WTC11 (cell line): ENCODE data around the gene KIFBP. TPM values are rescaled to one million over a fixed set of nuclear protein-coding genes. Genes with fewer than 3 reads are reported as not detected.

Experiments used
- ATF1 ChIP-seq: sonication (generic); formaldehyde crosslinking; IDR thresholded peaks from 2 replicates; pipeline ENCODE4 v1.8.1; 2023; ENCODE audit warnings: mild to moderate bottlenecking, moderate library complexity, missing genetic modification reagents
- CBFB ChIP-seq: sonication (generic); formaldehyde crosslinking; IDR thresholded peaks from 2 replicates; pipeline ENCODE4 v1.8.1; 2022; ENCODE audit warnings: mild to moderate bottlenecking, low read depth, missing genetic modification reagents
- ELF4 ChIP-seq: sonication (generic); formaldehyde crosslinking; IDR thresholded peaks from 2 replicates; pipeline ENCODE4 v1.8.1; 2022; ENCODE audit warnings: low read depth, mild to moderate bottlenecking, moderate library complexity, missing genetic modification reagents
- ESRRA ChIP-seq: sonication (generic); formaldehyde crosslinking; IDR thresholded peaks from 2 replicates; pipeline ENCODE4 v1.8.1; 2022; ENCODE audit warnings: mild to moderate bottlenecking, missing genetic modification reagents, borderline replicate concordance
- ETV6 ChIP-seq: sonication (generic); formaldehyde crosslinking; IDR thresholded peaks from 2 replicates; pipeline ENCODE4 v1.8.1; 2022; ENCODE audit warnings: mild to moderate bottlenecking, missing genetic modification reagents
- FOXP1 ChIP-seq: sonication (generic); formaldehyde crosslinking; IDR thresholded peaks from 2 replicates; pipeline ENCODE4 v1.8.0; 2022; ENCODE audit warnings: missing genetic modification reagents, mild to moderate bottlenecking, moderate library complexity, borderline replicate concordance
- GRHL2 ChIP-seq: fragments of 250-450 bp; sonication (Bioruptor Pico); IDR thresholded peaks from 2 replicates; pipeline ENCODE4 v1.8.0; 2022; ENCODE audit warnings: mild to moderate bottlenecking, moderate library complexity; ENCODE audit not compliant: insufficient replicate concordance, severe bottlenecking
- GTF2I ChIP-seq: fragments of 250-450 bp; sonication (Bioruptor Pico); conservative IDR thresholded peaks from 2 replicates; pipeline ENCODE4 v1.4.0; 2021; ENCODE audit warnings: mild to moderate bottlenecking
- JUN ChIP-seq: sonication (generic); formaldehyde crosslinking; IDR thresholded peaks from 2 replicates; pipeline ENCODE4 v1.8.0; 2023; ENCODE audit warnings: mild to moderate bottlenecking, missing genetic modification reagents
- KAT7 ChIP-seq: sonication (generic); formaldehyde crosslinking; IDR thresholded peaks from 2 replicates; pipeline ENCODE4 v1.8.1; 2023; ENCODE audit warnings: missing genetic modification reagents, mild to moderate bottlenecking, borderline replicate concordance
- NFATC4 ChIP-seq: fragments of 250-450 bp; sonication (Bioruptor Pico); IDR thresholded peaks from 2 replicates; pipeline ENCODE4 v1.9.0; 2021; ENCODE audit warnings: mild to moderate bottlenecking
- PRRX2 ChIP-seq: fragments of 250-450 bp; sonication (Bioruptor Pico); IDR thresholded peaks from 2 replicates; pipeline ENCODE4 v1.8.0; 2021; ENCODE audit warnings: mild to moderate bottlenecking
- TCF7 ChIP-seq: sonication (generic); formaldehyde crosslinking; IDR thresholded peaks from 2 replicates; pipeline ENCODE4 v1.8.0; 2022; ENCODE audit warnings: mild to moderate bottlenecking, low read depth, missing genetic modification reagents, moderate library complexity
- TEAD4 ChIP-seq: sonication (generic); formaldehyde crosslinking; IDR thresholded peaks from 2 replicates; pipeline ENCODE4 v1.8.0; 2022; ENCODE audit warnings: mild to moderate bottlenecking, missing genetic modification reagents
- ZNF138 ChIP-seq: sonication (generic); formaldehyde crosslinking; conservative IDR thresholded peaks from 2 replicates; pipeline ENCODE4 v1.8.1; 2022; ENCODE audit warnings: mild to moderate bottlenecking, moderate library complexity, missing genetic modification reagents
- ZNF232 ChIP-seq: sonication (generic); formaldehyde crosslinking; IDR thresholded peaks from 2 replicates; pipeline ENCODE4 v1.8.0; 2022; ENCODE audit warnings: mild to moderate bottlenecking, missing genetic modification reagents
- ZNF671 ChIP-seq: fragments of 250-450 bp; sonication (Bioruptor Pico); IDR thresholded peaks from 2 replicates; pipeline ENCODE4 v1.8.0; 2021; ENCODE audit warnings: mild to moderate bottlenecking
- total RNA-seq: library from RNA; stranded (reverse); gene quantifications from 3 replicates; pipeline ENCODE4 v1.2.3, GENCODE V29; 2021
- TF ChIP-seq, protein P1 (sequence below): sonication (generic); formaldehyde crosslinking; IDR thresholded peaks from 2 replicates; pipeline ENCODE4 v1.8.1; 2023; ENCODE audit warnings: mild to moderate bottlenecking, missing genetic modification reagents, borderline replicate concordance
- TF ChIP-seq, protein P2 (sequence below): sonication (generic); formaldehyde crosslinking; IDR thresholded peaks from 2 replicates; pipeline ENCODE4 v1.8.1; 2022; ENCODE audit warnings: mild to moderate bottlenecking, missing genetic modification reagents, moderate library complexity, borderline replicate concordance
- TF ChIP-seq, protein P3 (sequence below): sonication (generic); formaldehyde crosslinking; IDR thresholded peaks from 2 replicates; pipeline ENCODE4 v1.8.0; 2022; ENCODE audit warnings: mild to moderate bottlenecking, missing genetic modification reagents
- TF ChIP-seq, protein P4 (sequence below): sonication (generic); formaldehyde crosslinking; IDR thresholded peaks from 2 replicates; pipeline ENCODE4 v1.8.1; 2022; ENCODE audit warnings: mild to moderate bottlenecking, moderate library complexity, missing genetic modification reagents
- TF ChIP-seq, protein P5 (sequence below): sonication (generic); formaldehyde crosslinking; IDR thresholded peaks from 2 replicates; pipeline ENCODE4 v1.8.1; 2022; ENCODE audit warnings: low read depth, missing genetic modification reagents, borderline replicate concordance
- TF ChIP-seq, protein P6 (sequence below): sonication (generic); formaldehyde crosslinking; conservative IDR thresholded peaks from 2 replicates; pipeline ENCODE4 v1.8.1; 2022; ENCODE audit warnings: mild to moderate bottlenecking, missing genetic modification reagents
- TF ChIP-seq, protein P7 (sequence below): sonication (generic); formaldehyde crosslinking; IDR thresholded peaks from 2 replicates; pipeline ENCODE4 v1.8.1; 2023; ENCODE audit warnings: mild to moderate bottlenecking, missing genetic modification reagents

Gene KIFBP
- total RNA-seq, 1 experiment from 2014 or later: 31.2 TPM

DNA sequence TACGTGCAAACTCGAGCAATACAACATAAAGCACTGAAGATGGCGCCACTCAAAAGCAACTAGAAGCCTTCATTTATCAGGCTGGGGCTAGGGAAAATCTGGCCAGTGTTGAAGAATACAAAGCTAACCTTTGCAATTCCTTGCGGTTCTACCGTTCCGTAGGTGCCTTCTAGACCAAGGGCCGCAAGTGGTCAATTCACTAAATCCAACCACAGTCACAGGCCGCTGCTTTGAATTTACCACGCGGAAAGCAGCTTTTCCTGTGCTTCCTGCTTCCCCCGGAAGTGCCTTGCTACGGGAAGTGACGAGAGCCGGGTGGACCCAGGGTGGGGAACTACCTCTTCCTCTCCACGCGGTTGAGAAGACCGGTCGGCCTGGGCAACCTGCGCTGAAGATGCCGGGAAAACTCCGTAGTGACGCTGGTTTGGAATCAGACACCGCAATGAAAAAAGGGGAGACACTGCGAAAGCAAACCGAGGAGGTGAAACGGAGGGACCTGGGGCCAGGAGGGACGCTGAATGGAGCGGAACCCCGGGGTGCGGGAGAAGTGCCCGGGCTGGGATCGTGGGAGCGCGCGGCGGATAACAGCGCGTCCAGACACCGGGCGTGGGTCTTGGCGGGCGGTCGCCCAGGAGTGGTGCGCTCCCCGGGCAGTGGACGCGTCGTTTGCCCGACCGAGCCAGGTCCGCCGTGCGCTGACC, 32.6 kb upstream of the KIFBP start, which contains the start of gene DDX21 (continued):
- TF ChIP-seq, protein P1, sequence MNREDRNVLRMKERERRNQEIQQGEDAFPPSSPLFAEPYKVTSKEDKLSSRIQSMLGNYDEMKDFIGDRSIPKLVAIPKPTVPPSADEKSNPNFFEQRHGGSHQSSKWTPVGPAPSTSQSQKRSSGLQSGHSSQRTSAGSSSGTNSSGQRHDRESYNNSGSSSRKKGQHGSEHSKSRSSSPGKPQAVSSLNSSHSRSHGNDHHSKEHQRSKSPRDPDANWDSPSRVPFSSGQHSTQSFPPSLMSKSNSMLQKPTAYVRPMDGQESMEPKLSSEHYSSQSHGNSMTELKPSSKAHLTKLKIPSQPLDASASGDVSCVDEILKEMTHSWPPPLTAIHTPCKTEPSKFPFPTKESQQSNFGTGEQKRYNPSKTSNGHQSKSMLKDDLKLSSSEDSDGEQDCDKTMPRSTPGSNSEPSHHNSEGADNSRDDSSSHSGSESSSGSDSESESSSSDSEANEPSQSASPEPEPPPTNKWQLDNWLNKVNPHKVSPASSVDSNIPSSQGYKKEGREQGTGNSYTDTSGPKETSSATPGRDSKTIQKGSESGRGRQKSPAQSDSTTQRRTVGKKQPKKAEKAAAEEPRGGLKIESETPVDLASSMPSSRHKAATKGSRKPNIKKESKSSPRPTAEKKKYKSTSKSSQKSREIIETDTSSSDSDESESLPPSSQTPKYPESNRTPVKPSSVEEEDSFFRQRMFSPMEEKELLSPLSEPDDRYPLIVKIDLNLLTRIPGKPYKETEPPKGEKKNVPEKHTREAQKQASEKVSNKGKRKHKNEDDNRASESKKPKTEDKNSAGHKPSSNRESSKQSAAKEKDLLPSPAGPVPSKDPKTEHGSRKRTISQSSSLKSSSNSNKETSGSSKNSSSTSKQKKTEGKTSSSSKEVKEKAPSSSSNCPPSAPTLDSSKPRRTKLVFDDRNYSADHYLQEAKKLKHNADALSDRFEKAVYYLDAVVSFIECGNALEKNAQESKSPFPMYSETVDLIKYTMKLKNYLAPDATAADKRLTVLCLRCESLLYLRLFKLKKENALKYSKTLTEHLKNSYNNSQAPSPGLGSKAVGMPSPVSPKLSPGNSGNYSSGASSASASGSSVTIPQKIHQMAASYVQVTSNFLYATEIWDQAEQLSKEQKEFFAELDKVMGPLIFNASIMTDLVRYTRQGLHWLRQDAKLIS: no peak
- TF ChIP-seq ZNF232 (peak; percentile 71; the same call in 1 of the 2 replicates), ATF1 (CRISPR knock-in tag) (no peak), ESRRA (CRISPR knock-in tag) (no peak), ZNF671 (no peak), JUN (CRISPR knock-in tag) (no peak), GTF2I (CRISPR knock-in tag) (no peak), ELF4 (CRISPR knock-in tag) (no peak), ZNF138 (CRISPR knock-in tag) (no peak), KAT7 (CRISPR knock-in tag) (peak; percentile 93; the same call in 1 of the 2 replicates), TCF7 (CRISPR knock-in tag) (no peak), ETV6 (CRISPR knock-in tag) (no peak), TEAD4 (CRISPR knock-in tag) (no peak), PRRX2 (CRISPR knock-in tag) (no peak), NFATC4 (CRISPR knock-in tag) (no peak), CBFB (CRISPR knock-in tag) (no peak), FOXP1 (peak; percentile 24; the same call in 1 of the 2 replicates), GRHL2 (CRISPR knock-in tag) (no peak)
- TF ChIP-seq, protein P2, sequence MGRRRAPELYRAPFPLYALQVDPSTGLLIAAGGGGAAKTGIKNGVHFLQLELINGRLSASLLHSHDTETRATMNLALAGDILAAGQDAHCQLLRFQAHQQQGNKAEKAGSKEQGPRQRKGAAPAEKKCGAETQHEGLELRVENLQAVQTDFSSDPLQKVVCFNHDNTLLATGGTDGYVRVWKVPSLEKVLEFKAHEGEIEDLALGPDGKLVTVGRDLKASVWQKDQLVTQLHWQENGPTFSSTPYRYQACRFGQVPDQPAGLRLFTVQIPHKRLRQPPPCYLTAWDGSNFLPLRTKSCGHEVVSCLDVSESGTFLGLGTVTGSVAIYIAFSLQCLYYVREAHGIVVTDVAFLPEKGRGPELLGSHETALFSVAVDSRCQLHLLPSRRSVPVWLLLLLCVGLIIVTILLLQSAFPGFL (CRISPR knock-in tag): no peak
- TF ChIP-seq, protein P3, sequence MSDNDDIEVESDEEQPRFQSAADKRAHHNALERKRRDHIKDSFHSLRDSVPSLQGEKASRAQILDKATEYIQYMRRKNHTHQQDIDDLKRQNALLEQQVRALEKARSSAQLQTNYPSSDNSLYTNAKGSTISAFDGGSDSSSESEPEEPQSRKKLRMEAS (CRISPR knock-in tag): peak; percentile 94
- TF ChIP-seq, protein P4, sequence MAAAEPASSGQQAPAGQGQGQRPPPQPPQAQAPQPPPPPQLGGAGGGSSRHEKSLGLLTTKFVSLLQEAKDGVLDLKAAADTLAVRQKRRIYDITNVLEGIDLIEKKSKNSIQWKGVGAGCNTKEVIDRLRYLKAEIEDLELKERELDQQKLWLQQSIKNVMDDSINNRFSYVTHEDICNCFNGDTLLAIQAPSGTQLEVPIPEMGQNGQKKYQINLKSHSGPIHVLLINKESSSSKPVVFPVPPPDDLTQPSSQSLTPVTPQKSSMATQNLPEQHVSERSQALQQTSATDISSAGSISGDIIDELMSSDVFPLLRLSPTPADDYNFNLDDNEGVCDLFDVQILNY (CRISPR knock-in tag): no peak
- TF ChIP-seq, protein P5, sequence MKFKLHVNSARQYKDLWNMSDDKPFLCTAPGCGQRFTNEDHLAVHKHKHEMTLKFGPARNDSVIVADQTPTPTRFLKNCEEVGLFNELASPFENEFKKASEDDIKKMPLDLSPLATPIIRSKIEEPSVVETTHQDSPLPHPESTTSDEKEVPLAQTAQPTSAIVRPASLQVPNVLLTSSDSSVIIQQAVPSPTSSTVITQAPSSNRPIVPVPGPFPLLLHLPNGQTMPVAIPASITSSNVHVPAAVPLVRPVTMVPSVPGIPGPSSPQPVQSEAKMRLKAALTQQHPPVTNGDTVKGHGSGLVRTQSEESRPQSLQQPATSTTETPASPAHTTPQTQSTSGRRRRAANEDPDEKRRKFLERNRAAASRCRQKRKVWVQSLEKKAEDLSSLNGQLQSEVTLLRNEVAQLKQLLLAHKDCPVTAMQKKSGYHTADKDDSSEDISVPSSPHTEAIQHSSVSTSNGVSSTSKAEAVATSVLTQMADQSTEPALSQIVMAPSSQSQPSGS (CRISPR knock-in tag): no peak
- TF ChIP-seq, protein P6, sequence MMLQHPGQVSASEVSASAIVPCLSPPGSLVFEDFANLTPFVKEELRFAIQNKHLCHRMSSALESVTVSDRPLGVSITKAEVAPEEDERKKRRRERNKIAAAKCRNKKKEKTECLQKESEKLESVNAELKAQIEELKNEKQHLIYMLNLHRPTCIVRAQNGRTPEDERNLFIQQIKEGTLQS: no peak
- TF ChIP-seq, protein P7, sequence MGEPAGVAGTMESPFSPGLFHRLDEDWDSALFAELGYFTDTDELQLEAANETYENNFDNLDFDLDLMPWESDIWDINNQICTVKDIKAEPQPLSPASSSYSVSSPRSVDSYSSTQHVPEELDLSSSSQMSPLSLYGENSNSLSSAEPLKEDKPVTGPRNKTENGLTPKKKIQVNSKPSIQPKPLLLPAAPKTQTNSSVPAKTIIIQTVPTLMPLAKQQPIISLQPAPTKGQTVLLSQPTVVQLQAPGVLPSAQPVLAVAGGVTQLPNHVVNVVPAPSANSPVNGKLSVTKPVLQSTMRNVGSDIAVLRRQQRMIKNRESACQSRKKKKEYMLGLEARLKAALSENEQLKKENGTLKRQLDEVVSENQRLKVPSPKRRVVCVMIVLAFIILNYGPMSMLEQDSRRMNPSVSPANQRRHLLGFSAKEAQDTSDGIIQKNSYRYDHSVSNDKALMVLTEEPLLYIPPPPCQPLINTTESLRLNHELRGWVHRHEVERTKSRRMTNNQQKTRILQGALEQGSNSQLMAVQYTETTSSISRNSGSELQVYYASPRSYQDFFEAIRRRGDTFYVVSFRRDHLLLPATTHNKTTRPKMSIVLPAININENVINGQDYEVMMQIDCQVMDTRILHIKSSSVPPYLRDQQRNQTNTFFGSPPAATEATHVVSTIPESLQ: no peak
